NCI-H1417 (cell line): Measurements from ENCODE around the gene FAR1.
"Not testable (repeated sequence)": the region's sequence is repeated elsewhere in the genome, so short reads cannot be mapped to it uniquely, and the experiment has no call there.

ENCODE experiments used
- DNase-seq, 3 experiments: peaks; one replicate each; lab custom pipeline; 2025; lab: John Stamatoyannopoulos, UW

FAR1 gene

GRCh38 chr11:13668102-13668956 lies at the start of gene FAR1:
TSS of gene FAR1 (plus strand) at chr11:13668668. CDS start at chr11:13694766, 26,098 bp downstream.
- peak; percentile 97 to 99 (median 99) for DNase-seq

GRCh38 chr11:13620063-13620462 lies 48.4 kb upstream of the FAR1 start:
- no peak for DNase-seq

GRCh38 chr11:13626818-13627217 lies 41.6 kb upstream of the FAR1 start:
- not testable (repeated sequence) for DNase-seq

- DNase-seq = peak in 2 of 3 experiments; percentile 0 to 5
These were observed 39.8 kb upstream of the FAR1 start for GRCh38 chr11:13628634-13629033.

- DNase-seq = no peak
These were observed 38.7 kb upstream of the FAR1 start for GRCh38 chr11:13629779-13630178.

- no peak for DNase-seq
These were observed 33.2 kb upstream of the FAR1 start for GRCh38 chr11:13635290-13635689.

- DNase-seq = no peak
These were observed 32.7 kb upstream of the FAR1 start for GRCh38 chr11:13635804-13636203.

GRCh38 chr11:13637125-13638069 lies 31.1 kb upstream of the FAR1 start:
- DNase-seq = no peak

GRCh38 chr11:13638422-13638821 lies 30.0 kb upstream of the FAR1 start:
- DNase-seq = no peak

GRCh38 chr11:13644997-13645687 lies 23.3 kb upstream of the FAR1 start:
- no peak for DNase-seq

- no peak for DNase-seq
These were observed 21.1 kb upstream of the FAR1 start for GRCh38 chr11:13647391-13647790.

GRCh38 chr11:13649619-13650018 lies 18.8 kb upstream of the FAR1 start:
- DNase-seq = no peak

GRCh38 chr11:13651515-13651914 lies 17.0 kb upstream of the FAR1 start:
- DNase-seq = not testable (repeated sequence)

GRCh38 chr11:13661074-13661623 lies 7.3 kb upstream of the FAR1 start:
- no peak for DNase-seq

GRCh38 chr11:13663631-13664071 lies 4.8 kb upstream of the FAR1 start:
- no peak for DNase-seq

- DNase-seq = no peak
These were observed 4.1 kb upstream of the FAR1 start for GRCh38 chr11:13664351-13664750.

- DNase-seq = peak in 1 of 3 experiments; percentile 22
These were observed 1.8 kb upstream of the FAR1 start for GRCh38 chr11:13666708-13667107.

GRCh38 chr11:13667245-13667644 lies 1.2 kb upstream of the FAR1 start:
- DNase-seq = peak in 1 of 3 experiments; percentile 30

GRCh38 chr11:13667795-13668101 lies 720 bp upstream of the FAR1 start:
- no peak for DNase-seq

- peak; percentile 58 to 80 (median 73) for DNase-seq
These were observed 571 bp downstream of the FAR1 start for GRCh38 chr11:13668957-13669521.
